K562 (cell line): ENCODE data around the gene CDCA5. TPM values are rescaled to one million over a fixed set of nuclear protein-coding genes. Genes with fewer than 3 reads are reported as not detected.
A peak's percentile ranks its signal among the peaks of the same experiment; 100 is the strongest.

Experiments
- ATAC-seq: fragments of 200-7000 bp; cut with Tn5 transposase; 3 replicates; pipeline ENCODE4 v1.9.1; 2020; ENCODE audit warnings: moderate library complexity
- BruUV-seq: library from RNA; stranded (reverse); fragments of 400-500 nt; replicated peaks from 2 replicates; lab custom pipeline; 2021; lab: Mats Ljungman, UMichigan
- CTCF ChIA-PET: fragments of 300-600 bp; formaldehyde crosslinking; extraction: SDS; loops from one replicate; lab custom pipeline; 2021; ENCODE audit warnings: low intra/inter-chr PET ratio; lab: Yijun Ruan, JAX
- POLR2A ChIA-PET: fragments of 300-600, 350-650 bp; sonication (Branson Sonifier 250); formaldehyde crosslinking; extraction: SDS; loops from one replicate; lab custom pipeline; 2021; ENCODE audit warnings: antibody characterized with exemption, inconsistent platforms; lab: Yijun Ruan, JAX
- DNase-seq, 4 experiments: peaks; one replicate each; pipeline versions ENCODE4 v3.0.0 to v3.0.0-alpha.2; 2011 to 2018; ENCODE audit warnings: low spot score in 3 of 4, mixed read lengths in 3 of 4; ENCODE audit errors: extremely low read depth in 1 of 4
- FAIRE-seq: peaks from 2 replicates; lab custom pipeline; 2011; peaks lifted over from hg19 to GRCh38; lab: Jason Lieb, UNC
- H2AFZ ChIP-seq: 2 replicates; pipeline ENCODE4 v1.6.0; 2011; ENCODE audit warnings: low read depth, low read length, control low read depth, inconsistent platforms
- H3K27ac ChIP-seq: fragments of 200-600 bp; 3 replicates; pipeline ENCODE4 v1.8.0; 2011; ENCODE audit warnings: low read depth, mild to moderate bottlenecking, control low read depth, inconsistent platforms, low read length, moderate library complexity, mixed read lengths; ENCODE audit errors: extremely low read depth
- H3K27me3 ChIP-seq, 2 experiments: fragments of 300-600 bp in 1 of 2; 2 replicates in 1 of 2; 3 replicates in 1 of 2; pipeline versions ENCODE4 v1.6.0 to v1.8.0; 2011; ENCODE audit warnings: inconsistent platforms in 2 of 2, low read length in 2 of 2, mild to moderate bottlenecking in 1 of 2, mixed read lengths in 1 of 2, moderate library complexity in 1 of 2; ENCODE audit not compliant: control insufficient read depth in 2 of 2, insufficient read depth in 2 of 2
- H3K36me3 ChIP-seq: fragments of 300-600 bp; 3 replicates; pipeline ENCODE4 v1.8.0; 2011; ENCODE audit warnings: mild to moderate bottlenecking, low read length, inconsistent platforms; ENCODE audit not compliant: control insufficient read depth, insufficient read depth
- H3K4me1 ChIP-seq, 2 experiments: fragments of 200-600 bp in 1 of 2; replicated peaks in 1 of 2; 2 replicates in 1 of 2; 3 replicates in 1 of 2; pipeline versions ENCODE4 v1.5.1 to v1.8.0; 2011; ENCODE audit warnings: inconsistent platforms in 2 of 2, low read length in 2 of 2, mild to moderate bottlenecking in 1 of 2, mixed read lengths in 1 of 2, moderate library complexity in 1 of 2; ENCODE audit not compliant: control insufficient read depth in 2 of 2, insufficient read depth in 2 of 2
- H3K4me2 ChIP-seq: 2 replicates; pipeline ENCODE4 v1.6.1; 2011; ENCODE audit warnings: low read length, control low read depth, inconsistent platforms, mixed read lengths; ENCODE audit not compliant: insufficient read depth
- H3K4me3 ChIP-seq: fragments of 200-600 bp; sonication (generic), shearing (Covaris generic); 2 replicates; pipeline ENCODE4 v1.5.1; 2016; ENCODE audit warnings: control low read depth, inconsistent platforms
- H3K79me2 ChIP-seq: fragments of 200-600 bp; 3 replicates; pipeline ENCODE4 v1.8.0; 2011; ENCODE audit warnings: low read length, inconsistent platforms; ENCODE audit not compliant: control insufficient read depth, insufficient read depth
- H3K9ac ChIP-seq, 2 experiments: 2 replicates each; pipeline versions ENCODE4 v1.6.0 to v1.6.1; 2011; ENCODE audit warnings: low read depth in 2 of 2, low read length in 2 of 2, control low read depth in 1 of 2, inconsistent platforms in 1 of 2, mild to moderate bottlenecking in 1 of 2, mixed read lengths in 1 of 2; ENCODE audit not compliant: insufficient read depth in 1 of 2
- H3K9me1 ChIP-seq: one replicate; pipeline ENCODE4 v1.6.0; 2011; ENCODE audit warnings: inconsistent platforms, mild to moderate bottlenecking, low read length, moderate library complexity; ENCODE audit not compliant: control insufficient read depth, insufficient read depth
- H3K9me3 ChIP-seq: replicated peaks from 2 replicates; pipeline ENCODE4 v1.5.1; 2011; ENCODE audit warnings: low read depth, low read length, inconsistent platforms; ENCODE audit not compliant: control insufficient read depth, insufficient read depth
- H4K20me1 ChIP-seq: replicated peaks from 2 replicates; pipeline ENCODE4 v1.6.1; 2011; ENCODE audit warnings: low read length, inconsistent platforms, mixed read lengths; ENCODE audit not compliant: control insufficient read depth, insufficient read depth
- KAT8 ChIP-seq: fragments of 450-650 bp; IDR thresholded peaks from 2 replicates; pipeline ENCODE4 v1.6.1; 2016; ENCODE audit warnings: low read depth, mild to moderate bottlenecking
- NFE2L1 ChIP-seq: fragments of 450-650 bp; IDR thresholded peaks from 2 replicates; pipeline ENCODE4 v1.6.1; 2016; ENCODE audit warnings: missing genetic modification characterization, low read depth, mild to moderate bottlenecking, missing compliant biosample characterization, moderate library complexity, borderline replicate concordance
- NFIX ChIP-seq: fragments of 250-450 bp; sonication (Bioruptor Pico); IDR thresholded peaks from 2 replicates; pipeline ENCODE4 v1.4.0; 2020; ENCODE audit warnings: low read depth, mild to moderate bottlenecking, moderate library complexity
- RBM25 ChIP-seq: fragments of 200-400 bp; formaldehyde crosslinking; IDR thresholded peaks from 2 replicates; pipeline ENCODE4 v1.6.1; 2018; ENCODE audit warnings: low read length, low read depth, moderate library complexity; ENCODE audit not compliant: severe bottlenecking
- ZNF263 ChIP-seq: sonication (generic); formaldehyde crosslinking; IDR thresholded peaks from 2 replicates; pipeline ENCODE4 v1.8.0; 2022; ENCODE audit warnings: mild to moderate bottlenecking, missing genetic modification reagents, borderline replicate concordance
- WGBS: fragments of 100-300 bp; shearing (Covaris generic); methylation state at CpG from one replicate; pipeline ENCODE4 v1.1.6; 2016; ENCODE audit warnings: low coverage, mixed read lengths; ENCODE audit not compliant: insufficient coverage; ENCODE audit errors: missing lambda C conversion rate; 5-methylcytosine and 5-hydroxymethylcytosine counted together
- in situ Hi-C: fragments of 300-500 bp; cut with MboI; formaldehyde crosslinking; loops from 4 replicates; pipeline ENCODE4 v1.15.0; 2018; ENCODE audit warnings: inconsistent platforms, mixed read lengths
- intact Hi-C: fragments of 100-400 bp; cut with micrococcal nuclease; formaldehyde crosslinking; loops from 2 replicates; pipeline ENCODE4 v1.14.2; 2022
- polyA plus RNA-seq, 8 experiments: library from polyadenylated mRNA; depleted of rRNA in 4 of 8; stranded (reverse) in 5 of 8; unstranded in 3 of 8; fragments of >200 nt; fragmentation: Nextera tagmentation in 2 of 8; fragmentation: Illumina TruSeq in 1 of 8; extraction: Ambion mirVana in 2 of 8; extraction: Trizol in 1 of 8; gene quantifications; 2 replicates each; pipeline versions ENCODE4 v1.2.1 to v1.2.3, GENCODE V29; 2011 to 2014; ENCODE audit warnings: inconsistent platforms in 1 of 8, missing spikeins in 1 of 8
- total RNA-seq, 7 experiments: library from RNA; depleted of rRNA in 6 of 7; stranded (reverse); fragments of >200 nt in 6 of 7; fragmentation: Illumina TruSeq in 2 of 7; extraction: Trizol in 2 of 7; gene quantifications; 2 replicates each; pipeline versions ENCODE4 v1.2.1 to v1.2.3, GENCODE V29; 2011 to 2021; ENCODE audit warnings: low replicate concordance in 1 of 7
- TF ChIP-seq, protein P1 (sequence below), 3 experiments: IDR thresholded peaks in 2 of 3; conservative IDR thresholded peaks in 1 of 3; 2 replicates each; pipeline ENCODE4 v1.5.1; 2011 to 2012; ENCODE audit warnings: low read length in 3 of 3, mild to moderate bottlenecking in 3 of 3, control low read depth in 2 of 3, improper control_type of control experiment in 1 of 3, inconsistent platforms in 1 of 3, low read depth in 1 of 3, mixed read lengths in 1 of 3, moderate library complexity in 1 of 3; ENCODE audit not compliant: insufficient read depth in 2 of 3
- TF ChIP-seq, protein P2 (sequence below): fragments of 450-650 bp; IDR thresholded peaks from 2 replicates; pipeline ENCODE4 v1.6.1; 2016; ENCODE audit warnings: mild to moderate bottlenecking, moderate library complexity

The CDCA5 gene
- total and polyA plus RNA-seq, 9 of the 15 experiments (the other 6 are each of a cell fraction or from before 2014, with no cell fraction given) = 18.9 to 94.3 (median 64.6) TPM

DNA sequence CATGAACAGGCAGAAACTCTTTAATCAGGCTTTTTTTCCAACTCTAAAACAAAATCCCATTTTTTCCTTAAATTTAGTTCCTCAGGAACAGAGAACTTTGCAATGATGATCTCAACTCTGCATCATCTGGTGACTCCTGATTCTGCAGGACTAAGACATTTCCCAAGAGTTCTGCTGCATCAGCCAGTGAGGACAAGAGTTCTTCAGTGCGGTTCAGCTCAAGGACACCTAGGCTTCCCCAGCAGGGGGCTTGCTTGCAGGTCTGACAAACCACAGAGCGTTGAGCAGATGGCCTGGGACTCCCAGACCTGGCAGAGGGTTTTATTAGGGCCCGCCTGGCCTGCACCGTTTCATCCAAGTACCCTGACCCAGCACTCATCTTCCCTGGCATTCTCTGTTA is 6.4 kb downstream of the CDCA5 start:
- FAIRE-seq = peak; percentile 79
- H3K9me3 ChIP-seq = no peaks in the 10 kb centered on the region
- peaks cover 6% of the 10 kb centered on the region; the same call in 1 of the 2 replicates for H4K20me1 ChIP-seq
- ATAC-seq = peak; percentile 69
- POLR2A ChIA-PET = interaction anchor here (0.6 to 1.8 kb wide), 5 partner anchors 8 to 1211 kb away, joined by 3 to 4 read pairs (median 3); no protein-coding TSS in a partner anchor
- intact Hi-C loops (no loop called here), in situ Hi-C loops (no loop called here)
- no peak overlapping the region for H3K4me2 ChIP-seq
- no peaks in the 10 kb centered on the region for H3K27me3 ChIP-seq
- 62% methylated on average over 4 of the region's 4 CpGs for WGBS
- DNase-seq = peak in 1 of 4 experiments; percentile 45
- H3K27ac ChIP-seq = no peak overlapping the region
- peaks cover 16 to 18% of the 10 kb centered on the region in 2 experiments; a peak in 4 of 5 replicates for H3K4me1 ChIP-seq
- BruUV-seq = no TSS peak
- peak overlapping the region in 1 of 2 experiments; percentile 55; a peak in 1 of 4 replicates for H3K9ac ChIP-seq
- no peaks in the 10 kb centered on the region for H3K9me1 ChIP-seq
- CTCF ChIA-PET = interaction anchor here (0.5 to 3.0 kb wide), 2 partner anchors 64 to 955 kb away, joined by 4 to 18 read pairs; partner anchors contain the start of gene ARL2
- H3K79me2 ChIP-seq = peaks cover 46% of the 10 kb centered on the region
- H3K4me3 ChIP-seq = no peak overlapping the region
- H3K36me3 ChIP-seq = peaks cover 63% of the 10 kb centered on the region
- no peak overlapping the region for H2AFZ ChIP-seq
- TF ChIP-seq RBM25 (no peak), KAT8 (no peak), ZNF263 (CRISPR knock-in tag) (no peak), NFE2L1 (no peak), NFIX (CRISPR knock-in tag) (no peak)
- TF ChIP-seq, protein P1, sequence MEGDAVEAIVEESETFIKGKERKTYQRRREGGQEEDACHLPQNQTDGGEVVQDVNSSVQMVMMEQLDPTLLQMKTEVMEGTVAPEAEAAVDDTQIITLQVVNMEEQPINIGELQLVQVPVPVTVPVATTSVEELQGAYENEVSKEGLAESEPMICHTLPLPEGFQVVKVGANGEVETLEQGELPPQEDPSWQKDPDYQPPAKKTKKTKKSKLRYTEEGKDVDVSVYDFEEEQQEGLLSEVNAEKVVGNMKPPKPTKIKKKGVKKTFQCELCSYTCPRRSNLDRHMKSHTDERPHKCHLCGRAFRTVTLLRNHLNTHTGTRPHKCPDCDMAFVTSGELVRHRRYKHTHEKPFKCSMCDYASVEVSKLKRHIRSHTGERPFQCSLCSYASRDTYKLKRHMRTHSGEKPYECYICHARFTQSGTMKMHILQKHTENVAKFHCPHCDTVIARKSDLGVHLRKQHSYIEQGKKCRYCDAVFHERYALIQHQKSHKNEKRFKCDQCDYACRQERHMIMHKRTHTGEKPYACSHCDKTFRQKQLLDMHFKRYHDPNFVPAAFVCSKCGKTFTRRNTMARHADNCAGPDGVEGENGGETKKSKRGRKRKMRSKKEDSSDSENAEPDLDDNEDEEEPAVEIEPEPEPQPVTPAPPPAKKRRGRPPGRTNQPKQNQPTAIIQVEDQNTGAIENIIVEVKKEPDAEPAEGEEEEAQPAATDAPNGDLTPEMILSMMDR (IDR thresholded peaks at IDR 0.05 in 2 of 3, conservative IDR thresholded peaks at IDR 0.05 in 1 of 3; ENCODE audit: insufficient read depth in 2 of 3, low read depth in 1 of 3, low read length in 3 of 3) = peak in 2 of 3 experiments; percentile 6 to 34; a peak in 2 of 6 replicates
- TF ChIP-seq, protein P2, sequence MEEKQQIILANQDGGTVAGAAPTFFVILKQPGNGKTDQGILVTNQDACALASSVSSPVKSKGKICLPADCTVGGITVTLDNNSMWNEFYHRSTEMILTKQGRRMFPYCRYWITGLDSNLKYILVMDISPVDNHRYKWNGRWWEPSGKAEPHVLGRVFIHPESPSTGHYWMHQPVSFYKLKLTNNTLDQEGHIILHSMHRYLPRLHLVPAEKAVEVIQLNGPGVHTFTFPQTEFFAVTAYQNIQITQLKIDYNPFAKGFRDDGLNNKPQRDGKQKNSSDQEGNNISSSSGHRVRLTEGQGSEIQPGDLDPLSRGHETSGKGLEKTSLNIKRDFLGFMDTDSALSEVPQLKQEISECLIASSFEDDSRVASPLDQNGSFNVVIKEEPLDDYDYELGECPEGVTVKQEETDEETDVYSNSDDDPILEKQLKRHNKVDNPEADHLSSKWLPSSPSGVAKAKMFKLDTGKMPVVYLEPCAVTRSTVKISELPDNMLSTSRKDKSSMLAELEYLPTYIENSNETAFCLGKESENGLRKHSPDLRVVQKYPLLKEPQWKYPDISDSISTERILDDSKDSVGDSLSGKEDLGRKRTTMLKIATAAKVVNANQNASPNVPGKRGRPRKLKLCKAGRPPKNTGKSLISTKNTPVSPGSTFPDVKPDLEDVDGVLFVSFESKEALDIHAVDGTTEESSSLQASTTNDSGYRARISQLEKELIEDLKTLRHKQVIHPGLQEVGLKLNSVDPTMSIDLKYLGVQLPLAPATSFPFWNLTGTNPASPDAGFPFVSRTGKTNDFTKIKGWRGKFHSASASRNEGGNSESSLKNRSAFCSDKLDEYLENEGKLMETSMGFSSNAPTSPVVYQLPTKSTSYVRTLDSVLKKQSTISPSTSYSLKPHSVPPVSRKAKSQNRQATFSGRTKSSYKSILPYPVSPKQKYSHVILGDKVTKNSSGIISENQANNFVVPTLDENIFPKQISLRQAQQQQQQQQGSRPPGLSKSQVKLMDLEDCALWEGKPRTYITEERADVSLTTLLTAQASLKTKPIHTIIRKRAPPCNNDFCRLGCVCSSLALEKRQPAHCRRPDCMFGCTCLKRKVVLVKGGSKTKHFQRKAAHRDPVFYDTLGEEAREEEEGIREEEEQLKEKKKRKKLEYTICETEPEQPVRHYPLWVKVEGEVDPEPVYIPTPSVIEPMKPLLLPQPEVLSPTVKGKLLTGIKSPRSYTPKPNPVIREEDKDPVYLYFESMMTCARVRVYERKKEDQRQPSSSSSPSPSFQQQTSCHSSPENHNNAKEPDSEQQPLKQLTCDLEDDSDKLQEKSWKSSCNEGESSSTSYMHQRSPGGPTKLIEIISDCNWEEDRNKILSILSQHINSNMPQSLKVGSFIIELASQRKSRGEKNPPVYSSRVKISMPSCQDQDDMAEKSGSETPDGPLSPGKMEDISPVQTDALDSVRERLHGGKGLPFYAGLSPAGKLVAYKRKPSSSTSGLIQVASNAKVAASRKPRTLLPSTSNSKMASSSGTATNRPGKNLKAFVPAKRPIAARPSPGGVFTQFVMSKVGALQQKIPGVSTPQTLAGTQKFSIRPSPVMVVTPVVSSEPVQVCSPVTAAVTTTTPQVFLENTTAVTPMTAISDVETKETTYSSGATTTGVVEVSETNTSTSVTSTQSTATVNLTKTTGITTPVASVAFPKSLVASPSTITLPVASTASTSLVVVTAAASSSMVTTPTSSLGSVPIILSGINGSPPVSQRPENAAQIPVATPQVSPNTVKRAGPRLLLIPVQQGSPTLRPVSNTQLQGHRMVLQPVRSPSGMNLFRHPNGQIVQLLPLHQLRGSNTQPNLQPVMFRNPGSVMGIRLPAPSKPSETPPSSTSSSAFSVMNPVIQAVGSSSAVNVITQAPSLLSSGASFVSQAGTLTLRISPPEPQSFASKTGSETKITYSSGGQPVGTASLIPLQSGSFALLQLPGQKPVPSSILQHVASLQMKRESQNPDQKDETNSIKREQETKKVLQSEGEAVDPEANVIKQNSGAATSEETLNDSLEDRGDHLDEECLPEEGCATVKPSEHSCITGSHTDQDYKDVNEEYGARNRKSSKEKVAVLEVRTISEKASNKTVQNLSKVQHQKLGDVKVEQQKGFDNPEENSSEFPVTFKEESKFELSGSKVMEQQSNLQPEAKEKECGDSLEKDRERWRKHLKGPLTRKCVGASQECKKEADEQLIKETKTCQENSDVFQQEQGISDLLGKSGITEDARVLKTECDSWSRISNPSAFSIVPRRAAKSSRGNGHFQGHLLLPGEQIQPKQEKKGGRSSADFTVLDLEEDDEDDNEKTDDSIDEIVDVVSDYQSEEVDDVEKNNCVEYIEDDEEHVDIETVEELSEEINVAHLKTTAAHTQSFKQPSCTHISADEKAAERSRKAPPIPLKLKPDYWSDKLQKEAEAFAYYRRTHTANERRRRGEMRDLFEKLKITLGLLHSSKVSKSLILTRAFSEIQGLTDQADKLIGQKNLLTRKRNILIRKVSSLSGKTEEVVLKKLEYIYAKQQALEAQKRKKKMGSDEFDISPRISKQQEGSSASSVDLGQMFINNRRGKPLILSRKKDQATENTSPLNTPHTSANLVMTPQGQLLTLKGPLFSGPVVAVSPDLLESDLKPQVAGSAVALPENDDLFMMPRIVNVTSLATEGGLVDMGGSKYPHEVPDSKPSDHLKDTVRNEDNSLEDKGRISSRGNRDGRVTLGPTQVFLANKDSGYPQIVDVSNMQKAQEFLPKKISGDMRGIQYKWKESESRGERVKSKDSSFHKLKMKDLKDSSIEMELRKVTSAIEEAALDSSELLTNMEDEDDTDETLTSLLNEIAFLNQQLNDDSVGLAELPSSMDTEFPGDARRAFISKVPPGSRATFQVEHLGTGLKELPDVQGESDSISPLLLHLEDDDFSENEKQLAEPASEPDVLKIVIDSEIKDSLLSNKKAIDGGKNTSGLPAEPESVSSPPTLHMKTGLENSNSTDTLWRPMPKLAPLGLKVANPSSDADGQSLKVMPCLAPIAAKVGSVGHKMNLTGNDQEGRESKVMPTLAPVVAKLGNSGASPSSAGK = 0 out of 2 replicates have a peak, but pooled peaks have one; percentile 24
